HG02571 (cell line): ENCODE results near the gene TMSB4X.
A peak's percentile ranks its signal among the peaks of the same experiment; 100 is the strongest.
"Not testable (repeated sequence)": the region's sequence is repeated elsewhere in the genome, so short reads cannot be mapped to it uniquely, and the experiment has no call there.

Experiments used
- ATAC-seq: cut with Tn5 transposase; IDR thresholded peaks from one replicate; pipeline ENCODE4 v1.9.1; 2021; ENCODE audit warnings: mild to moderate bottlenecking, moderate library complexity; ENCODE audit not compliant: unreplicated experiment

Gene TMSB4X

DNA sequence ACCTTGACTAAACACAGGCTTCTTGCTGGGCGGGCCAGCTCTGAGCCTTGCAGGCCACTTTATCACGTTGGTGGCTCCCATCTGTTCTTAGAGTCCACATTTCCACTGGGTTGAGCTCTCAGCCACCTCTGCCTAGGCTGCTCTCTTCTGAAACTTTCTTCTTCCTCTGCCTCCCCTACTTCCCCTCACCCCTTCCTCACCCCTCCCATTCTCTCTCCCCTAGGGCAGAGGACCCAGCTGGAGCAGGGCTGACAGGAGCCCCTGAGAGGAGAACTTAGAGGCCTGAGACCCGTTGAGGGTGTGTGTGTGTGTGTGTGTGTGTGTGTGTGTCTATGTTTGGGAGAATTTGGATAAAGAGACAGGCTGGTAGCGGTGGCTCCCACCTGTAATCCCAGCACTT lies 19.9 kb upstream of the TMSB4X start:
- ATAC-seq: no peak

GRCh38 chrX:12955882-12956703 lies 18.8 kb upstream of the TMSB4X start:
- peak; percentile 51 for ATAC-seq

DNA sequence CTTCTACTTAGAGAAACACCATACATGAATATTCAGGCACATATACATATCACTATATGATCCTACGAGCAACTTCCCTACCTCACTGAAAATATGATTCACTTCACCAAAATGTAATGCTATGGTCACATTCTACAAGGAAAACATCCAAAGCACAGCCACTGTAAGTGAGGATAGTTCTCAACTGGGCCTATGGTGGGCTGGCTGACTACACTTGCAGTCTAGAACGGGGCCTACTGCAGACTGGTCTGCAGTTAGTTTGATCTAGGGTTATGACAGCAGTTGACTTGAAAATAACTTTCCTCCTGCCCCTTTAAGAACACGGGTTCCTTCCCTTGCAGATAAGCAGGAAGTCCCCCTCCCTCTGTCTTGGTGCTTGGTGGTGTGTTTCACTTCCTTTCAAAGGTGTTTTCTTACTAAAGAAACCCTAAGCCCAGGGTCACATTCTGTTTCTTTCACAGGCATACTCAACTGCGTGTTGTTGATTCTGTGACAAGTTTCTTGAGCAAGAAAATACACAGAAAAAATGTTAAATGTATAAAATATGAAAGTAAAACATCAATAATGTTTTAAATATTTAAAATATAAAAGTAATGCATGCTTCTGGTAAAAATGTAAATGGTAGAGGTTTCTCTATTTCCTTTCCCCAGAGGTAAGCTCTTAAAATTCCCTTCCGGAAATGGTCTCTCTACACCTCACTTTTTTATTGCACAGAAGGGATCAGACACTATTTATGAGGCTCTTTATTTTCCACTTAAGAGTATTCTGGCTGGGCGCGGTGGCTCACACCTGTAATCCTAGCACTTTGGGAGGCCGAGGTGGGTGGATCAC lies 18.0 kb upstream of the TMSB4X start:
- ATAC-seq: peak; percentile 77

GRCh38 chrX:12958059-12958458 lies 16.9 kb upstream of the TMSB4X start:
- ATAC-seq: no peak

DNA sequence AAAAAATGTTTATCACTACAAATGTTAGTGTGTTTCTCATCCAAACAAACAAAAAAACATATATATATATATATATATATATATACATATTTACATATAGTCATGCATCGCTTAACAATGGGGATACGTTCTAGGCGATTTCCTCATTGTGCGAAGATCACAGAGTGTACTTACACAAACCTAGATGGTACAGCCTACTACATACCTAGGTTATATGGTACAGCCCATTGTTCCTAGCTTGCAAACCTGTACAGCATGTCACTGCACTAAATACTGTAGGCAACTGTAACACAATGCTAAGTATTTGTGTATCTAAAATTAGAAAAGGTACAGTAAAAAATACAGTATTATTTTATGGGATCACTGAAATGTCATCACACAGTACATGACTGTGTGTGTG lies 16.4 kb upstream of the TMSB4X start:
- no peak for ATAC-seq

GRCh38 chrX:12961196-12961718 lies 13.7 kb upstream of the TMSB4X start:
- ATAC-seq: no peak

DNA sequence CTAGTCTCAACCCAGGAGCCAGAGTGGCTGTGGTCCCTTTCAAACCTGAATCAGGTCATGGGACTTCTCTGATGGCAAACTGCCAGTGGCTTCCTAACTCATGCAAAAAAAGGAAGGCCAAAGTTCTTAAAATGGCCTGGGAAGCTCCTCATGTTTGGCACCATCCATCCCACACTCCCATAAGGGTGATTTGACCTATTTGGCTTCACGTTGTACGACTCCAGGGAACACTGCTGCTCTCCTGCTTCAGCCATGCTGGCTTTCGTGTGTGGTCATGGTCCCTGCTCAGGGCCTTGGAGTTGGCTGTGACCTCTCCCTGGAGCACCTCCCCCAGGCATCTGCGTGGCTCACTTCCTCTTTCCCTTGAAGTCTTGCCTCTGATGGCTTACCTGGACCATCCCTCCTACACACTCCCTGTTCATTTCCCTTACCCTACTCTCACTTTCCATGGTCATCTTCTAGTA lies 12.8 kb upstream of the TMSB4X start:
- ATAC-seq: no peak

DNA sequence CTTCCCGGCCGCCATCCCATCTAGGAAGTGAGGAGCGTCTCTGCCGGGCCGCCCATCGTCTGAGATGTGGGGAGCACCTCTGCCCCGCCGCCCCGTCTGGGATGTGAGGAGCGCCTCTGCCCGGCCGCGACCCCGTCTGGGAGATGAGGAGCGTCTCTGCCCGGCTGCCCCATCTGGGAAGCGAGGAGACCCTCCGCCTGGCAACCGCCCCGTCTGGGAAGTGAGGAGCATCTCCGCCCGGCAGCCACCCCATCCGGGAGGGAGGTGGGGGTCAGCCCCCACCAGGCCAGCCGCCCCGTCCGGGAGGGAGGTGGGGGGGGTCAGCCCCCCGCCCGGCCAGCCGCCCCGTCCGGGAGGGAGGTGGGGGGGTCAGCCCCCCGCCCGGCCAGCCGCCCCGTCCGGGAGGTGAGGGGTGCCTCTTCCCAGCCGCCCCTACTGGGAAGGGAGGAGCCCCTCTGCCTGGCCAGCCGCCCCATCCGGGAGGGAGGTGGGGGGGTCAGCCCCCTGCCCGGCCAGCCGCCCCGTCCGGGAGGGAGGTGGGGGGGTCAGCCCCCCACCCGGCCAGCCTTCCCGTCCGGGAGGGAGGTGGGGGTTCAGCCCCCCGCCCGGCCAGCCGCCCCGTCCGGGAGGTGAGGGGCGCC lies 11.6 kb upstream of the TMSB4X start:
- ATAC-seq: not testable (repeated sequence)

- no peak for ATAC-seq
Observed at GRCh38 chrX:12965131-12965940, 9.6 kb upstream of the TMSB4X start.

- ATAC-seq: no peak
Observed at GRCh38 chrX:12966151-12966550, 8.8 kb upstream of the TMSB4X start.

- ATAC-seq: no peak
Observed at GRCh38 chrX:12967711-12968465, 7.0 kb upstream of the TMSB4X start.

GRCh38 chrX:12970691-12971202 lies 4.2 kb upstream of the TMSB4X start:
- ATAC-seq: no peak

DNA sequence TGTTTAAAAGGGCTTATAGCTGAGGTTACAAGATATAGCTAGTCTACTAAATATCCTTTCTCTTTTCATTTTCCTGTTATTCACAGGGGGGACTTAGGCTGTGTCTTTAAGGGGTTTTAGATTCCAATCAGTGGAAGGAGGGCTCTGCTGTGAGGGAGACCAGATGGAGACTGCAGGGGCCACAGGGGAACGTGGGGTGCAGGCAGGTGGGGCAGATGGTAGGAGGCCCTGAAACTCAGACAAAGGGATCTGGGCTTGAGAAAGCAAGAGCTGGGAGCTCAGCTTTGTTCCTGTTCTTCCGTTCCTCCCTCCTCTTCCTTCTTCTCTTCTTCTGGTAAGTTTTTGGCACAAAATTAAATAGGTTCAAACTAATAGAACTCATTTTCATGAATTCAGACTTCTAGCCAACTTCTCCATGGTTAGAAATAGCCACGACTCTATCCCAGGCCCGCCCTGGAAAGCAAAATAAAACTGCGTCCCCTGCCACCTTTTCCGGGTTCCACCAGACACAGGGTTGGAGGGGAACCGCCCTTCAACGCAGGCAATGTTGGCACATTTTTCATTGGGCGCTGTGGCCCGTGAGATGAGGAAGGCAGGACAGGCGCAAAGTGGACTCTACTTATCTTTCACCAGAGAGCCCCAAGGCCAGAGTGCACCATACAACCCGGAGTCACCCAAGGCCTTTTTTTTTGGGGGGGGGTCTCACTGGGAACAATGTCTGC lies 3.5 kb upstream of the TMSB4X start:
- ATAC-seq: no peak

- ATAC-seq: no peak
Observed at GRCh38 chrX:12972243-12972642, 2.7 kb upstream of the TMSB4X start.

DNA sequence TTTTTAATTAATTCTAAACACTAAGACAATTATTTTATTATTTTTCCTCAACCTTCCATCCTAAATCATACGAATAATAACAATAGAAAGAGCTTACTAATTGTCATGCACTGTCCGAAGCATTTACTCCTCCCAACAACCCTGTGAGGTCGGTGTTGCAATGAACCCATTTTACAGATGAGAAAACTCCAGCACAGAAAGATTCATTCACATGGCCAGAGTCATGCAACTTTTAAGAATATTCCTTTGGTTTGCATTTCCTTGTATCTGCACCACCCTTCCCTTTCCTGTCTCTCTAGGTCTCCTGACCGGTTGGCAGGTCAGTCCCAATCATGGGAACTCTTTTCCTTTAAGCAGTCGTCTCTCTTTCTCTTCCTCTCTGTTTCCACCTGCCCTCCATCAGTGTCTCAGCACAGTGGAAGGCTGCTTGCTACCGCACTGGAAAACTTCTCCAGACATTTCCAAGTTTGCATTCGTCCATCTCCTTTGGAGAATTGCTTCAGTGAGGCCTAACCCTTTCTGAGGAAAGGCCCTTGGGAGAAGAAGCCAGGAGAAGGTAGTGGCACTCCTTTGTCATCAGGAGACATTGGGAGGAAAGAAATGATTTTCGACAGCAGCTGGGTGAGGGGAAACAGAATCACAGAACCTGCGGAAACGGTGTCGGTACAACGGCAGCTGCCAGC lies 1.9 kb upstream of the TMSB4X start:
- no peak for ATAC-seq

GRCh38 chrX:12973561-12974304 lies 1.2 kb upstream of the TMSB4X start:
- ATAC-seq: no peak

DNA sequence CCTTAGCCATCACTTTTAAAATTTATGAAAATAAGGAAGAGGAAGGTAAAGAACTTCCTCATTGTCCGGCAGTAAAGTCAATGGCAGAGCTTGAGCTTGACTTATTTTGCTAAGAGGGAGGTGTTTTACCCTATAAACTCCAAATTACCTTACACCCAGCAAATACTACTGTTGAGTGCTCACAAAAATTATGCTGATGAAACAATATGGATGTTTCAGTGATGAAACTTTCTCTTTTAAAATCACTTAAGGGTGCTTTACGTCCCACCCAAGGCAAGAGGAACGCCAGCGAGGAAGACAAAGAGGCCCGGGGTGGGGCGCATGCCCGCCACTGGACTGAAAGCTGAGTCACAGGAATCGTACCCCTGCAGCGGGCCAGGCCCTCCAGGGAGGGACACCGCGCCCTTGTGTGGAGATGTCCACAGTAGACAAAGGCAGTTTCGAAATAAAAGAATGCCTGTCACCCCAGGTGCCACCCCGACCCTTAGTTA lies 560 bp upstream of the TMSB4X start:
- no peak for ATAC-seq

- ATAC-seq: no peak
Observed at GRCh38 chrX:12975670-12975965, 708 bp downstream of the TMSB4X start.
